ENCODE measurements around the gene IL5.
"Not testable (repeated sequence)": the region's sequence is repeated elsewhere in the genome, so short reads cannot be mapped to it uniquely, and the experiment has no call there.

Gene IL5

GRCh38 chr5:132556153-132556762 lies 12.9 kb upstream of the IL5 start:
- TF ChIP-seq CTCF (IDR thresholded peaks at IDR 0.05; ENCODE audit: borderline replicate concordance, control extremely low read depth, extremely low read depth, insufficient read depth, missing control alignments) = no peak
- no peak for DNase-seq (ENCODE audit: low spot score)
- in situ Hi-C loops (cut with MboI; ENCODE audit: low sequenced_read_pairs, unreplicated experiment) = no loop called here

GRCh38 chr5:132549576-132549975 lies 6.3 kb upstream of the IL5 start:
- in situ Hi-C loops (cut with MboI; ENCODE audit: low sequenced_read_pairs, unreplicated experiment) = no loop called here
- DNase-seq (ENCODE audit: low spot score) = no peak
- TF ChIP-seq CTCF (IDR thresholded peaks at IDR 0.05; ENCODE audit: borderline replicate concordance, control extremely low read depth, extremely low read depth, insufficient read depth, missing control alignments) = no peak

GRCh38 chr5:132548834-132549233 lies 5.5 kb upstream of the IL5 start:
- DNase-seq (ENCODE audit: low spot score); in situ Hi-C loops (cut with MboI; ENCODE audit: low sequenced_read_pairs, unreplicated experiment): not testable (repeated sequence)

GRCh38 chr5:132547269-132547668 lies 3.9 kb upstream of the IL5 start:
- DNase-seq (ENCODE audit: low spot score) = no peak
- in situ Hi-C loops (cut with MboI; ENCODE audit: low sequenced_read_pairs, unreplicated experiment) = no loop called here
- no peak for TF ChIP-seq CTCF (IDR thresholded peaks at IDR 0.05; ENCODE audit: borderline replicate concordance, control extremely low read depth, extremely low read depth, insufficient read depth, missing control alignments)

- TF ChIP-seq CTCF (IDR thresholded peaks at IDR 0.05; ENCODE audit: borderline replicate concordance, control extremely low read depth, extremely low read depth, insufficient read depth, missing control alignments) = no peak
- in situ Hi-C loops (cut with MboI; ENCODE audit: low sequenced_read_pairs, unreplicated experiment) = no loop called here
- DNase-seq (ENCODE audit: low spot score) = no peak
These were observed 2.8 kb upstream of the IL5 start for GRCh38 chr5:132546108-132546507.

GRCh38 chr5:132540764-132541163 lies 2.6 kb downstream of the IL5 start:
- no peak for DNase-seq (ENCODE audit: low spot score)
- in situ Hi-C loops (cut with MboI; ENCODE audit: low sequenced_read_pairs, unreplicated experiment) = no loop called here
- no peak for TF ChIP-seq CTCF (IDR thresholded peaks at IDR 0.05; ENCODE audit: borderline replicate concordance, control extremely low read depth, extremely low read depth, insufficient read depth, missing control alignments)

- TF ChIP-seq CTCF (IDR thresholded peaks at IDR 0.05; ENCODE audit: borderline replicate concordance, control extremely low read depth, extremely low read depth, insufficient read depth, missing control alignments) = no peak
- in situ Hi-C loops (cut with MboI; ENCODE audit: low sequenced_read_pairs, unreplicated experiment) = no loop called here
- no peak for DNase-seq (ENCODE audit: low spot score)
These were observed 3.2 kb downstream of the IL5 start for GRCh38 chr5:132540149-132540548.

Data from GM13976 (cell line).